Measurements from ENCODE around the gene MSANTD1.

The MSANTD1 gene

GRCh38 chr4:3254302-3255131, 5.6 kb downstream of the MSANTD1 start:
- DNase-seq, result no peak
- no peak overlapping the region for H2BK5ac ChIP-seq (ENCODE audit: low read depth, low read length, poor library complexity, severe bottlenecking)
- no peak overlapping the region for H3K4me2 ChIP-seq (ENCODE audit: low read length, poor library complexity, severe bottlenecking)
- H3K9me3 ChIP-seq (ENCODE audit: control insufficient read depth, low read length), result no peaks in the 10 kb centered on the region
- H2AK5ac ChIP-seq (ENCODE audit: low read length, severe bottlenecking), result no peak overlapping the region
- H4K8ac ChIP-seq (ENCODE audit: low read length), result no peak overlapping the region
- no peak overlapping the region for H3K4ac ChIP-seq (ENCODE audit: low read depth in 1 of 2, low read length in 2 of 2)
- no peak overlapping the region for H3K18ac ChIP-seq (ENCODE audit: low read depth in 1 of 2, low read length in 2 of 2)
- no peak overlapping the region for H3K9ac ChIP-seq (ENCODE audit: low read length)
- WGBS, result 88% methylated on average over 14 of the region's 14 CpGs
- no peak overlapping the region for H2BK15ac ChIP-seq (ENCODE audit: low read depth, poor library complexity, severe bottlenecking)
- no peak overlapping the region for H3K23ac ChIP-seq (ENCODE audit: low read length in 2 of 2)
- no peak overlapping the region for H2AFZ ChIP-seq (ENCODE audit: low read depth, low read length)
- H3K27me3 ChIP-seq (ENCODE audit: control insufficient read depth in 1 of 2, insufficient read depth in 1 of 2, low read length in 2 of 2), result no peaks in the 10 kb centered on the region
- no peak overlapping the region for H3K27ac ChIP-seq (ENCODE audit: low read length, poor library complexity, severe bottlenecking)
- H3K14ac ChIP-seq (ENCODE audit: low read length in 2 of 2), result no peak overlapping the region
- H3K4me3 ChIP-seq (ENCODE audit: insufficient read depth in 1 of 2, low read depth in 1 of 2, low read length in 2 of 2), result no peak overlapping the region
- H3K79me1 ChIP-seq (replicated peaks; ENCODE audit: low read length, poor library complexity, severe bottlenecking), result no peaks in the 10 kb centered on the region
- H3K4me1 ChIP-seq (ENCODE audit: control insufficient read depth, insufficient read depth, low read depth, low read length), result peaks cover 23% of the 10 kb centered on the region
- no peak overlapping the region for H2BK12ac ChIP-seq (ENCODE audit: low read length in 2 of 2)
- no peak overlapping the region for H4K91ac ChIP-seq (ENCODE audit: low read length)
- no peak overlapping the region for H2BK120ac ChIP-seq (ENCODE audit: low read depth, low read length)
- H3K36me3 ChIP-seq (ENCODE audit: control insufficient read depth in 1 of 2, insufficient read depth in 2 of 2, low read depth in 1 of 2, low read length in 2 of 2), result peaks cover 0 to 35% of the 10 kb centered on the region in 2 experiments

- H2AK5ac ChIP-seq (ENCODE audit: low read length, severe bottlenecking), result no peak overlapping the region
- WGBS, result 98% methylated on average over 36 of the region's 36 CpGs
- peaks cover 16% of the 10 kb centered on the region for H3K4me1 ChIP-seq (ENCODE audit: control insufficient read depth, insufficient read depth, low read depth, low read length)
These were observed 6.7 kb downstream of the MSANTD1 start for GRCh38 chr4:3255611-3256186.

GRCh38 chr4:3256230-3257102, 7.5 kb downstream of the MSANTD1 start:
- Histone ChIP-seq H3K9ac (ENCODE audit: low read length) (no peak overlapping the region), H3K27ac (ENCODE audit: low read length, poor library complexity, severe bottlenecking) (no peak overlapping the region), H3K27me3 (ENCODE audit: control insufficient read depth in 1 of 2, insufficient read depth in 1 of 2, low read length in 2 of 2) (no peaks in the 10 kb centered on the region), H3K18ac (ENCODE audit: low read depth in 1 of 2, low read length in 2 of 2) (no peak overlapping the region), H3K9me3 (ENCODE audit: control insufficient read depth, low read length) (no peaks in the 10 kb centered on the region), H2BK12ac (ENCODE audit: low read length in 2 of 2) (no peak overlapping the region), H3K14ac (ENCODE audit: low read length in 2 of 2) (no peak overlapping the region), H4K91ac (ENCODE audit: low read length) (no peak overlapping the region), H2BK120ac (ENCODE audit: low read depth, low read length) (no peak overlapping the region), H3K36me3 (ENCODE audit: control insufficient read depth in 1 of 2, insufficient read depth in 2 of 2, low read depth in 1 of 2, low read length in 2 of 2) (peaks cover 0 to 29% of the 10 kb centered on the region in 2 experiments), H2AFZ (ENCODE audit: low read depth, low read length) (no peak overlapping the region), H4K8ac (ENCODE audit: low read length) (no peak overlapping the region), H2AK5ac (ENCODE audit: low read length, severe bottlenecking) (no peak overlapping the region), H3K23ac (ENCODE audit: low read length in 2 of 2) (no peak overlapping the region), H2BK15ac (ENCODE audit: low read depth, poor library complexity, severe bottlenecking) (no peak overlapping the region), H3K4ac (ENCODE audit: low read depth in 1 of 2, low read length in 2 of 2) (no peak overlapping the region), H3K4me2 (ENCODE audit: low read length, poor library complexity, severe bottlenecking) (no peak overlapping the region), H3K79me1 (replicated peaks; ENCODE audit: low read length, poor library complexity, severe bottlenecking) (no peaks in the 10 kb centered on the region), H2BK5ac (ENCODE audit: low read depth, low read length, poor library complexity, severe bottlenecking) (no peak overlapping the region), H3K4me1 (ENCODE audit: control insufficient read depth, insufficient read depth, low read depth, low read length) (peaks cover 9% of the 10 kb centered on the region), H3K4me3 (ENCODE audit: insufficient read depth in 1 of 2, low read depth in 1 of 2, low read length in 2 of 2) (no peak overlapping the region)
- DNase-seq, result no peak
- WGBS, result 94% methylated on average over 21 of the region's 21 CpGs

More at GRCh38 chr4:3255611-3256186, 6.7 kb downstream of the MSANTD1 start:
- no peak overlapping the region for H3K14ac ChIP-seq (ENCODE audit: low read length in 2 of 2)
- no peak overlapping the region for H2BK5ac ChIP-seq (ENCODE audit: low read depth, low read length, poor library complexity, severe bottlenecking)
- no peak overlapping the region for H2BK15ac ChIP-seq (ENCODE audit: low read depth, poor library complexity, severe bottlenecking)
- no peak overlapping the region for H2BK120ac ChIP-seq (ENCODE audit: low read depth, low read length)
- H2BK12ac ChIP-seq (ENCODE audit: low read length in 2 of 2), result no peak overlapping the region
- H3K9me3 ChIP-seq (ENCODE audit: control insufficient read depth, low read length), result no peaks in the 10 kb centered on the region
- no peak for DNase-seq
- H3K23ac ChIP-seq (ENCODE audit: low read length in 2 of 2), result no peak overlapping the region
- no peak overlapping the region for H4K91ac ChIP-seq (ENCODE audit: low read length)
- H3K27ac ChIP-seq (ENCODE audit: low read length, poor library complexity, severe bottlenecking), result no peak overlapping the region
- no peak overlapping the region for H3K9ac ChIP-seq (ENCODE audit: low read length)
- no peak overlapping the region for H2AFZ ChIP-seq (ENCODE audit: low read depth, low read length)
- H3K18ac ChIP-seq (ENCODE audit: low read depth in 1 of 2, low read length in 2 of 2), result no peak overlapping the region
- no peak overlapping the region for H3K4me2 ChIP-seq (ENCODE audit: low read length, poor library complexity, severe bottlenecking)
- H3K36me3 ChIP-seq (ENCODE audit: control insufficient read depth in 1 of 2, insufficient read depth in 2 of 2, low read depth in 1 of 2, low read length in 2 of 2), result peaks cover 0 to 29% of the 10 kb centered on the region in 2 experiments
- H3K4me3 ChIP-seq (ENCODE audit: insufficient read depth in 1 of 2, low read depth in 1 of 2, low read length in 2 of 2), result no peak overlapping the region
- H3K79me1 ChIP-seq (replicated peaks; ENCODE audit: low read length, poor library complexity, severe bottlenecking), result no peaks in the 10 kb centered on the region
- no peaks in the 10 kb centered on the region for H3K27me3 ChIP-seq (ENCODE audit: control insufficient read depth in 1 of 2, insufficient read depth in 1 of 2, low read length in 2 of 2)
- no peak overlapping the region for H3K4ac ChIP-seq (ENCODE audit: low read depth in 1 of 2, low read length in 2 of 2)
- no peak overlapping the region for H4K8ac ChIP-seq (ENCODE audit: low read length)

DNA sequence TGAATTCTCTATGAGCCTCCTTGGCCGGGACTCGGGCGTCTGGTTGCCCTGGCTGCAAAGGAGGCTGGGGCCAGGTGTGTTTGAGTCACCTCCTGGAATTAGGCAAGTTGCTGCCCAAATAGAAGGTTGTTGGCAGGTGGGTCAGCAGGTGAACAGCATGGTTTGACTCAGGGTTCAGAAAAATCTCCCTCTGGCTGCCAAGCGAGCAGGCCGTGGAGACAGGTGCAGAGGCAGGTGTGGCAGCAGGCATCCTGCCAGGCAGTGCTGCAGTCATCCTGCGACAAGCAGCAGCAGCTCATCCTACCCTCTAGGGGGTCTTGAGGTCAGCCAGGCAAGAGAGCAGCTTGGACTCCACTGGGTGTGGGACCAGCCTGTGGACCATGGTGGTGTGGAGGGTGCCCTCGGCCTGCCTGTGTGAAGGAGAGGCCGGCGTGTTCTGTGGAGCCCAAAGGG, 8.2 kb downstream of the MSANTD1 start:
- Histone ChIP-seq H3K14ac (ENCODE audit: low read length in 2 of 2) (no peak overlapping the region), H3K4me2 (ENCODE audit: low read length, poor library complexity, severe bottlenecking) (no peak overlapping the region), H3K79me1 (replicated peaks; ENCODE audit: low read length, poor library complexity, severe bottlenecking) (no peaks in the 10 kb centered on the region), H2AK5ac (ENCODE audit: low read length, severe bottlenecking) (no peak overlapping the region), H2BK5ac (ENCODE audit: low read depth, low read length, poor library complexity, severe bottlenecking) (no peak overlapping the region), H2BK15ac (ENCODE audit: low read depth, poor library complexity, severe bottlenecking) (no peak overlapping the region), H2BK120ac (ENCODE audit: low read depth, low read length) (no peak overlapping the region), H3K27ac (ENCODE audit: low read length, poor library complexity, severe bottlenecking) (no peak overlapping the region), H2BK12ac (ENCODE audit: low read length in 2 of 2) (no peak overlapping the region), H3K4me3 (ENCODE audit: insufficient read depth in 1 of 2, low read depth in 1 of 2, low read length in 2 of 2) (no peak overlapping the region), H3K4me1 (ENCODE audit: control insufficient read depth, insufficient read depth, low read depth, low read length) (peaks cover 6% of the 10 kb centered on the region), H4K91ac (ENCODE audit: low read length) (no peak overlapping the region), H3K4ac (ENCODE audit: low read depth in 1 of 2, low read length in 2 of 2) (no peak overlapping the region), H3K9ac (ENCODE audit: low read length) (no peak overlapping the region), H2AFZ (ENCODE audit: low read depth, low read length) (no peak overlapping the region), H3K18ac (ENCODE audit: low read depth in 1 of 2, low read length in 2 of 2) (no peak overlapping the region), H3K27me3 (ENCODE audit: control insufficient read depth in 1 of 2, insufficient read depth in 1 of 2, low read length in 2 of 2) (peaks cover 0 to 1% of the 10 kb centered on the region in 2 experiments), H3K9me3 (ENCODE audit: control insufficient read depth, low read length) (no peaks in the 10 kb centered on the region), H3K36me3 (ENCODE audit: control insufficient read depth in 1 of 2, insufficient read depth in 2 of 2, low read depth in 1 of 2, low read length in 2 of 2) (peaks cover 0 to 29% of the 10 kb centered on the region in 2 experiments), H4K8ac (ENCODE audit: low read length) (no peak overlapping the region), H3K23ac (ENCODE audit: low read length in 2 of 2) (no peak overlapping the region)
- DNase-seq, result no peak
- WGBS, result 97% methylated on average over 7 of the region's 9 CpGs

Data from mesenchymal stem cell (in vitro differentiated cells and primary cell).